ENCODE data around the gene USP47. TPM values are rescaled to one million over a fixed set of nuclear protein-coding genes. Genes with fewer than 3 reads are reported as not detected.

The USP47 gene
- polyA plus RNA-seq, 4 donors: 14.6 to 56.6 (median 20.5) TPM

- Histone ChIP-seq H3K27ac (ENCODE audit: low read depth in 1 of 3, low read length in 2 of 3) (no peak overlapping the region), H3K4me3 (ENCODE audit: low read depth in 1 of 3, low read length in 3 of 3) (no peak overlapping the region), H3K4me1 (ENCODE audit: control insufficient read depth in 3 of 3, insufficient read depth in 2 of 3, low read depth in 1 of 3, low read length in 2 of 3) (no peaks in the 10 kb centered on the region), H3K36me3 (ENCODE audit: control insufficient read depth in 3 of 3, insufficient read depth in 2 of 3, low read depth in 1 of 3, low read length in 3 of 3) (peaks cover 0 to 2% (median 2%) of the 10 kb centered on the region in 3 donors), H3K9me3 (ENCODE audit: control insufficient read depth in 2 of 2, insufficient read depth in 1 of 2, low read depth in 1 of 2, low read length in 1 of 2) (no peaks in the 10 kb centered on the region), H3K27me3 (ENCODE audit: control insufficient read depth in 3 of 3, insufficient read depth in 3 of 3, low read length in 3 of 3) (no peaks in the 10 kb centered on the region)
- WGBS, 3 donors: 98% methylated on average over 2 of the region's 2 CpGs
- DNase-seq (no peak), FAIRE-seq (no peak)
Measured at GRCh38 chr11:11915625-11916024, 73.9 kb downstream of the USP47 start.

DNA sequence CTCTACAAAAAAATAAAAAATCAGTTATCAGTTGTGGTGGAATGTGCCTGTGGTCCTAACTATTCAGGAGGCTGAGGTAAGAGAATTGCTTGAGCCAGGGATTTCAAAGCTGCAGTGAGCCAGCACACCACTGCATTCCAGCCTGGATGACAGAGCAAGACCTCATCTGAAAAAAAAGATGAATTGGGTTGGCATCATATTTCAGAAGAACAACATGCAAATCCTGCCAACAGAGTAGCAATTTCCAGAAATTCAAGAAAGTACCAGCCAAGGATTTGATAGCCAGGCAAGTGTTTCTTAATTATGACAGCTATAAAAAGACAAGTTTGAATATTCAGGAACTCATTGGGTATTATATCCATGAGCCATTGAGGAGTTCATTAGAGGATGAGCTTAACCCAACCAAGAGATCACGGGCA is 75.2 kb downstream of the USP47 start:
- no peaks in the 10 kb centered on the region for H3K27me3 ChIP-seq (ENCODE audit: control insufficient read depth in 3 of 3, insufficient read depth in 3 of 3, low read length in 3 of 3)
- WGBS, 3 donors: 95 to 100% (median 97%) methylated on average over 1 of the region's 1 CpG
- FAIRE-seq: no peak

DNA sequence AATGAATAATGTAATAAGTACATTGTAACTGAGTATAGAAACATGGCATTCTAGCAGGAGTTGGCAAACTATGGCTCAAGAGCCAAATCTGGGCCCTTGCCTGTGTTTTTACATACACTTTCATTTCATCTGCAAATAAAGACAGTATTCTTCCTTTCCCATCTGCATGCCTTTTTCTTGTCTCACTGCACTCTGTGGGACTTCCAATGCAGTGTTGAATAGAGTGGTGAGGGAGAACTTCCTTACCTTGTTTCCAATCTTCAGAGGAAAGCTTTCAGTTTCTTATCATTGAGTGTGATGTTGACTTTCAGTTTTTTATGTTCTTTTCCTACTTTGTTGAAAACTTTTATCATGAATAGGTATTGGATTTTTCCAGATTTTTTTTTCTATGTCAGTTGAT is 82.1 kb downstream of the USP47 start:
- FAIRE-seq (no peak), DNase-seq (no peak)
- Histone ChIP-seq H3K27ac (ENCODE audit: low read depth in 1 of 3, low read length in 2 of 3) (no peak overlapping the region), H3K9me3 (ENCODE audit: control insufficient read depth in 2 of 2, insufficient read depth in 1 of 2, low read depth in 1 of 2, low read length in 1 of 2) (no peaks in the 10 kb centered on the region), H3K27me3 (ENCODE audit: control insufficient read depth in 3 of 3, insufficient read depth in 3 of 3, low read length in 3 of 3) (no peaks in the 10 kb centered on the region), H3K36me3 (ENCODE audit: control insufficient read depth in 3 of 3, insufficient read depth in 2 of 3, low read depth in 1 of 3, low read length in 3 of 3) (peaks cover 0 to 4% (median 0%) of the 10 kb centered on the region in 3 donors), H3K4me1 (ENCODE audit: control insufficient read depth in 3 of 3, insufficient read depth in 2 of 3, low read depth in 1 of 3, low read length in 2 of 3) (no peaks in the 10 kb centered on the region), H3K4me3 (ENCODE audit: low read depth in 1 of 3, low read length in 3 of 3) (no peak overlapping the region)

More for the DNA sequence above, 75.2 kb downstream of the USP47 start:
- peaks cover 0 to 2% (median 2%) of the 10 kb centered on the region in 3 donors for H3K36me3 ChIP-seq (ENCODE audit: control insufficient read depth in 3 of 3, insufficient read depth in 2 of 3, low read depth in 1 of 3, low read length in 3 of 3)
- no peak for DNase-seq
- no peak overlapping the region for H3K27ac ChIP-seq (ENCODE audit: low read depth in 1 of 3, low read length in 2 of 3)
- H3K4me3 ChIP-seq (ENCODE audit: low read depth in 1 of 3, low read length in 3 of 3): no peak overlapping the region
- H3K4me1 ChIP-seq (ENCODE audit: control insufficient read depth in 3 of 3, insufficient read depth in 2 of 3, low read depth in 1 of 3, low read length in 2 of 3): no peaks in the 10 kb centered on the region
- no peaks in the 10 kb centered on the region for H3K9me3 ChIP-seq (ENCODE audit: control insufficient read depth in 2 of 2, insufficient read depth in 1 of 2, low read depth in 1 of 2, low read length in 1 of 2)

- Histone ChIP-seq H3K4me3 (ENCODE audit: low read depth in 1 of 3, low read length in 3 of 3) (no peak overlapping the region), H3K4me1 (ENCODE audit: control insufficient read depth in 3 of 3, insufficient read depth in 2 of 3, low read depth in 1 of 3, low read length in 2 of 3) (no peaks in the 10 kb centered on the region), H3K27me3 (ENCODE audit: control insufficient read depth in 3 of 3, insufficient read depth in 3 of 3, low read length in 3 of 3) (no peaks in the 10 kb centered on the region), H3K27ac (ENCODE audit: low read depth in 1 of 3, low read length in 2 of 3) (no peak overlapping the region), H3K36me3 (ENCODE audit: control insufficient read depth in 3 of 3, insufficient read depth in 2 of 3, low read depth in 1 of 3, low read length in 3 of 3) (peaks cover 0 to 8% (median 6%) of the 10 kb centered on the region in 3 donors), H3K9me3 (ENCODE audit: control insufficient read depth in 2 of 2, insufficient read depth in 1 of 2, low read depth in 1 of 2, low read length in 1 of 2) (no peaks in the 10 kb centered on the region)
- 89 to 95% (median 94%) methylated on average over 2 of the region's 2 CpGs for WGBS, 3 donors
- no peak for FAIRE-seq
- no peak for DNase-seq
Measured at GRCh38 chr11:11929920-11930319, 88.1 kb downstream of the USP47 start.

DNA sequence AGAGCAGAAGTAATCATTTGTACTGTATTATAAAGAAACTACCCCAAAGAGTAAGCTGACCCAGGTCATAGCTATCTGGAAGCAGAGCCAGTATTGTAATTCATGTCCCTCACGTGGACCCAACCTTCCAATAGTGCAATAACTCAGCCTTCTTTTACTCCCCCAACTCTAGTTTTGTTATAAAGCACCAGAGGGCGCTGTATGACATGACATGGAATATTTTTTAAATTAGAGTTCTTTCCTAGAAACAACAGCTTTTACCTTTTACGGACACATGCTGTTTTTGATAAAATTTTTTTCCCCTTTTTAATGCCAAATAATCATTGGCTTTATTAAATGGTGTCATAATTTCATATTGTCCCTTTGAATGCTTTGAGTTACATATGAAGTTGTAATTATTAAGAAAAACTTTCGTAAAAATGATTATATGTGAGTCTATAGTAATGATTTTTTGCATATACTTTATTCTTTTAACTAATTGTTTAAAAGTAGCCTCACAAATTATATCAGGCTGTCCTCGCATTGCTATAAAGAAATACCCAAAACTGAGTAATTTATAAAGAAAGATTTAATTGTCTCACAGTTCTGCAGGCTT is 89.8 kb downstream of the USP47 start:
- Histone ChIP-seq H3K36me3 (ENCODE audit: control insufficient read depth in 3 of 3, insufficient read depth in 2 of 3, low read depth in 1 of 3, low read length in 3 of 3) (peaks cover 0 to 10% (median 4%) of the 10 kb centered on the region in 3 donors), H3K9me3 (ENCODE audit: control insufficient read depth in 2 of 2, insufficient read depth in 1 of 2, low read depth in 1 of 2, low read length in 1 of 2) (no peaks in the 10 kb centered on the region), H3K27ac (ENCODE audit: low read depth in 1 of 3, low read length in 2 of 3) (no peak overlapping the region), H3K4me1 (ENCODE audit: control insufficient read depth in 3 of 3, insufficient read depth in 2 of 3, low read depth in 1 of 3, low read length in 2 of 3) (no peaks in the 10 kb centered on the region), H3K27me3 (ENCODE audit: control insufficient read depth in 3 of 3, insufficient read depth in 3 of 3, low read length in 3 of 3) (no peaks in the 10 kb centered on the region), H3K4me3 (ENCODE audit: low read depth in 1 of 3, low read length in 3 of 3) (no peak overlapping the region)
- peak; percentile 29 to 47 for DNase-seq
- no peak for FAIRE-seq
- 74 to 83% (median 76%) methylated on average over 5 of the region's 5 CpGs for WGBS, 3 donors

- FAIRE-seq (no peak), DNase-seq (no peak)
- H3K36me3 ChIP-seq (ENCODE audit: control insufficient read depth in 3 of 3, insufficient read depth in 2 of 3, low read depth in 1 of 3, low read length in 3 of 3): peaks cover 3 to 17% (median 6%) of the 10 kb centered on the region in 3 donors
- no peak overlapping the region for H3K27ac ChIP-seq (ENCODE audit: low read depth in 1 of 3, low read length in 2 of 3)
- 97 to 99% (median 98%) methylated on average over 2 of the region's 2 CpGs for WGBS, 3 donors
- H3K27me3 ChIP-seq (ENCODE audit: control insufficient read depth in 3 of 3, insufficient read depth in 3 of 3, low read length in 3 of 3): no peaks in the 10 kb centered on the region
- no peak overlapping the region for H3K4me3 ChIP-seq (ENCODE audit: low read depth in 1 of 3, low read length in 3 of 3)
- no peaks in the 10 kb centered on the region for H3K4me1 ChIP-seq (ENCODE audit: control insufficient read depth in 3 of 3, insufficient read depth in 2 of 3, low read depth in 1 of 3, low read length in 2 of 3)
- H3K9me3 ChIP-seq (ENCODE audit: control insufficient read depth in 2 of 2, insufficient read depth in 1 of 2, low read depth in 1 of 2, low read length in 1 of 2): no peaks in the 10 kb centered on the region
Measured at GRCh38 chr11:11935536-11935935, 93.8 kb downstream of the USP47 start.

GRCh38 chr11:11937433-11937832 is 95.7 kb downstream of the USP47 start:
- peaks cover 2 to 20% (median 9%) of the 10 kb centered on the region in 3 donors for H3K36me3 ChIP-seq (ENCODE audit: control insufficient read depth in 3 of 3, insufficient read depth in 2 of 3, low read depth in 1 of 3, low read length in 3 of 3)
- no peak for FAIRE-seq
- 88 to 93% (median 92%) methylated on average over 3 of the region's 3 CpGs for WGBS, 3 donors

DNA sequence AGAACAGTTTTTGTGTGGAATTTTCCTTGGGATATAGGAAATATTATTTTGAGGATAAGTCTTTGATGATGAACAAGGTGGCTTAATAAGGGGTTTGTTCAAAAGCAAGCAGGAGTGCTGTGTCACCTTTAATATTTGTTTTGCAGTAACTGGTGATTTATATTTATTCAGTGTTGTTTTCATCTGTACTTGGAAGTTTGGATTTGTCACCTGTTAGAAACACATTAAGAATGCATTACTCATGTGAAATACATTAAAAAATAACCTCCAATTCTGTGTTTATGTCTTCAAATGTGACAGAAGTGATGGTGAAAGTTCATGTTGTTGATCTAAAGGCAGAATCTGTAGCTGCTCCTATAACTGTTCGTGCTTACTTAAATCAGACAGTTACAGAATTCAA is 96.2 kb downstream of the USP47 start:
- Histone ChIP-seq H3K27me3 (ENCODE audit: control insufficient read depth in 3 of 3, insufficient read depth in 3 of 3, low read length in 3 of 3) (no peaks in the 10 kb centered on the region), H3K36me3 (ENCODE audit: control insufficient read depth in 3 of 3, insufficient read depth in 2 of 3, low read depth in 1 of 3, low read length in 3 of 3) (peaks cover 2 to 25% (median 14%) of the 10 kb centered on the region in 3 donors), H3K4me3 (ENCODE audit: low read depth in 1 of 3, low read length in 3 of 3) (no peak overlapping the region), H3K4me1 (ENCODE audit: control insufficient read depth in 3 of 3, insufficient read depth in 2 of 3, low read depth in 1 of 3, low read length in 2 of 3) (no peaks in the 10 kb centered on the region), H3K9me3 (ENCODE audit: control insufficient read depth in 2 of 2, insufficient read depth in 1 of 2, low read depth in 1 of 2, low read length in 1 of 2) (no peaks in the 10 kb centered on the region), H3K27ac (ENCODE audit: low read depth in 1 of 3, low read length in 2 of 3) (no peak overlapping the region)
- DNase-seq (no peak), FAIRE-seq (no peak)
- 97 to 100% (median 98%) methylated on average over 1 of the region's 1 CpG for WGBS, 3 donors

More at GRCh38 chr11:11937433-11937832, 95.7 kb downstream of the USP47 start:
- Histone ChIP-seq H3K9me3 (ENCODE audit: control insufficient read depth in 2 of 2, insufficient read depth in 1 of 2, low read depth in 1 of 2, low read length in 1 of 2) (no peaks in the 10 kb centered on the region), H3K4me3 (ENCODE audit: low read depth in 1 of 3, low read length in 3 of 3) (no peak overlapping the region), H3K27me3 (ENCODE audit: control insufficient read depth in 3 of 3, insufficient read depth in 3 of 3, low read length in 3 of 3) (no peaks in the 10 kb centered on the region), H3K27ac (ENCODE audit: low read depth in 1 of 3, low read length in 2 of 3) (no peak overlapping the region), H3K4me1 (ENCODE audit: control insufficient read depth in 3 of 3, insufficient read depth in 2 of 3, low read depth in 1 of 3, low read length in 2 of 3) (no peaks in the 10 kb centered on the region)
- no peak for DNase-seq

DNA sequence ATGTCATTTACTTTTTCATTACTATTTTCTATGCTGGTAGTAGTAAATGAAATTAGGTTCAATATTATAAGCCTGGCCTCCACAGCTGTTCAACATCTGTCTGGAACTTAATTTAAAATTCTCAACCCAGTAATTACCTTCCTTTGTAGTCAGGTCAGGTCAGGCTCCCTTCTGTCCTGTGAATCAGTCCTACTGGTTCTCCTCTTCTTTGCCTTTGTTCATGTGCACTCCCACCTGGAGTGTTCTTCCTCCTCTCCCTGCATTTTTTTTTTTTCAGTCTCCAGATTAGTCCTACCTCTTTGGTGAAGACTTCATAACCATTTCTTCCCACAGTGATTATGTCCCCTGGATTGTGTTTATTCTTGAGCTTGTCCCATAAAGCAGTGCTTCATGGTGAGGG is 98.8 kb downstream of the USP47 start:
- H3K4me3 ChIP-seq (ENCODE audit: low read depth in 1 of 3, low read length in 3 of 3): no peak overlapping the region
- H3K36me3 ChIP-seq (ENCODE audit: control insufficient read depth in 3 of 3, insufficient read depth in 2 of 3, low read depth in 1 of 3, low read length in 3 of 3): peaks cover 3 to 24% (median 16%) of the 10 kb centered on the region in 3 donors
- H3K27me3 ChIP-seq (ENCODE audit: control insufficient read depth in 3 of 3, insufficient read depth in 3 of 3, low read length in 3 of 3): no peaks in the 10 kb centered on the region
- no peak for FAIRE-seq
- no peaks in the 10 kb centered on the region for H3K9me3 ChIP-seq (ENCODE audit: control insufficient read depth in 2 of 2, insufficient read depth in 1 of 2, low read depth in 1 of 2, low read length in 1 of 2)
- H3K27ac ChIP-seq (ENCODE audit: low read depth in 1 of 3, low read length in 2 of 3): no peak overlapping the region
- H3K4me1 ChIP-seq (ENCODE audit: control insufficient read depth in 3 of 3, insufficient read depth in 2 of 3, low read depth in 1 of 3, low read length in 2 of 3): no peaks in the 10 kb centered on the region
- no peak for DNase-seq

Measured in small intestine (tissue), 7 donors.